ENCODE data around the gene FHL3. TPM values are rescaled to one million over a fixed set of nuclear protein-coding genes. Genes with fewer than 3 reads are reported as not detected.
A peak's percentile ranks its signal among the peaks of the same experiment; 100 is the strongest.

The FHL3 gene
- total RNA-seq, 1 experiment from 2014 or later, result 106 TPM

- BruUV-seq (replicated peaks), result no TSS peak
- no peaks in the 10 kb centered on the region for H3K27me3 ChIP-seq (replicated peaks; ENCODE audit: insufficient read depth, low read depth, low read length, poor library complexity)
- ChIA-PET CTCF (no interaction called here), POLR2A (ENCODE audit: low non-redundant PET) (interaction anchor here (0.6 to 0.7 kb wide), 3 partner anchors 24 to 692 kb away, joined by 3 to 7 read pairs (median 4); no protein-coding TSS in a partner anchor)
- H3K4me3 ChIP-seq (ENCODE audit: low read depth, low read length, poor library complexity, severe bottlenecking), result no peak overlapping the region
- no peak for DNase-seq (ENCODE audit: low spot score)
- H3K36me3 ChIP-seq (ENCODE audit: insufficient read depth, low read length, poor library complexity, severe bottlenecking), result peaks cover 87% of the 10 kb centered on the region
- TF ChIP-seq EZH2 (IDR thresholded peaks at IDR 0.05; ENCODE audit: borderline replicate concordance, low read depth, low read length, poor library complexity, severe bottlenecking) (no peak), CTCF (conservative IDR thresholded peaks at IDR 0.05; ENCODE audit: low read depth, low read length) (no peak)
- no peaks in the 10 kb centered on the region for H3K9me3 ChIP-seq (ENCODE audit: low read depth, low read length, poor library complexity, severe bottlenecking)
- peaks cover 45% of the 10 kb centered on the region for H3K4me1 ChIP-seq (ENCODE audit: insufficient read depth, low read length, poor library complexity, severe bottlenecking)
- peak overlapping the region; percentile 56 for H3K27ac ChIP-seq (ENCODE audit: low read depth, low read length, poor library complexity, severe bottlenecking)
- intact Hi-C loops (cut with micrococcal nuclease; ENCODE audit: unreplicated experiment), result loop anchor here (10.0 kb wide), 1 partner anchor 274 kb away; no protein-coding TSS in a partner anchor
Observed at GRCh38 chr1:38020396-38020795, 15.1 kb upstream of the FHL3 start.

GRCh38 chr1:38018864-38019343 lies 13.6 kb upstream of the FHL3 start:
- ChIA-PET CTCF (interaction anchor here (0.6 to 1.0 kb wide), 4 partner anchors 11 to 971 kb away, joined by 3 to 6 read pairs (median 4); no protein-coding TSS in a partner anchor), POLR2A (ENCODE audit: low non-redundant PET) (interaction anchor here (0.7 kb wide), 3 partner anchors 20 to 147 kb away, joined by 3 to 13 read pairs (median 7); no protein-coding TSS in a partner anchor)
- no TSS peak for BruUV-seq (replicated peaks)
- peaks cover 90% of the 10 kb centered on the region for H3K36me3 ChIP-seq (ENCODE audit: insufficient read depth, low read length, poor library complexity, severe bottlenecking)
- H3K9me3 ChIP-seq (ENCODE audit: low read depth, low read length, poor library complexity, severe bottlenecking), result no peaks in the 10 kb centered on the region
- peaks cover 50% of the 10 kb centered on the region for H3K4me1 ChIP-seq (ENCODE audit: insufficient read depth, low read length, poor library complexity, severe bottlenecking)
- TF ChIP-seq CTCF (conservative IDR thresholded peaks at IDR 0.05; ENCODE audit: low read depth, low read length), result peak; percentile 72
- no peak for TF ChIP-seq EZH2 (IDR thresholded peaks at IDR 0.05; ENCODE audit: borderline replicate concordance, low read depth, low read length, poor library complexity, severe bottlenecking)
- H3K27ac ChIP-seq (ENCODE audit: low read depth, low read length, poor library complexity, severe bottlenecking), result no peak overlapping the region
- peak; percentile 70 for DNase-seq (ENCODE audit: low spot score)
- intact Hi-C loops (cut with micrococcal nuclease; ENCODE audit: unreplicated experiment), result loop anchor here (1.0 to 10.0 kb wide), 2 partner anchors 29 to 324 kb away; partner anchors contain the start of genes CDCA8 and SF3A3
- no peaks in the 10 kb centered on the region for H3K27me3 ChIP-seq (replicated peaks; ENCODE audit: insufficient read depth, low read depth, low read length, poor library complexity)
- H3K4me3 ChIP-seq (ENCODE audit: low read depth, low read length, poor library complexity, severe bottlenecking), result no peak overlapping the region

GRCh38 chr1:38015978-38016725 lies 10.8 kb upstream of the FHL3 start:
- H3K27ac ChIP-seq (ENCODE audit: low read depth, low read length, poor library complexity, severe bottlenecking), result peak overlapping the region; percentile 83
- no peak overlapping the region for H3K4me3 ChIP-seq (ENCODE audit: low read depth, low read length, poor library complexity, severe bottlenecking)
- intact Hi-C loops (cut with micrococcal nuclease; ENCODE audit: unreplicated experiment), result loop anchor here (10.0 kb wide), 1 partner anchor 321 kb away; the partner anchor contains the start of gene CDCA8
- H3K27me3 ChIP-seq (replicated peaks; ENCODE audit: insufficient read depth, low read depth, low read length, poor library complexity), result no peaks in the 10 kb centered on the region
- TF ChIP-seq EZH2 (IDR thresholded peaks at IDR 0.05; ENCODE audit: borderline replicate concordance, low read depth, low read length, poor library complexity, severe bottlenecking), result no peak
- no peak for TF ChIP-seq CTCF (conservative IDR thresholded peaks at IDR 0.05; ENCODE audit: low read depth, low read length)
- DNase-seq (ENCODE audit: low spot score), result no peak
- H3K36me3 ChIP-seq (ENCODE audit: insufficient read depth, low read length, poor library complexity, severe bottlenecking), result peaks cover 63% of the 10 kb centered on the region
- no peaks in the 10 kb centered on the region for H3K9me3 ChIP-seq (ENCODE audit: low read depth, low read length, poor library complexity, severe bottlenecking)
- BruUV-seq (replicated peaks), result no TSS peak
- peaks cover 44% of the 10 kb centered on the region for H3K4me1 ChIP-seq (ENCODE audit: insufficient read depth, low read length, poor library complexity, severe bottlenecking)
- CTCF ChIA-PET, result interaction anchor here (1.0 kb wide), 1 partner anchor 11 kb away, joined by 3 read pairs; no protein-coding TSS in a partner anchor
- POLR2A ChIA-PET (ENCODE audit: low non-redundant PET), result no interaction called here

All from A673 (cell line).